OCI-LY1 (cell line): ENCODE measurements around the gene PEX5L.
"Not testable (repeated sequence)": the region's sequence is repeated elsewhere in the genome, so short reads cannot be mapped to it uniquely, and the experiment has no call there.

Experiments used
- H2AFZ ChIP-seq: fragments of 200-600 bp; sonication (generic), shearing (Covaris generic); 2 replicates; pipeline ENCODE4 v1.6.0; 2014; ENCODE audit warnings: antibody characterized with exemption, mild to moderate bottlenecking, low read length
- H3F3A ChIP-seq: fragments of 200-600 bp; sonication (generic), shearing (Covaris generic); 2 replicates; pipeline ENCODE4 v1.6.0; 2014; ENCODE audit warnings: mild to moderate bottlenecking, antibody characterized with exemption, low read length, moderate library complexity; ENCODE audit not compliant: insufficient read depth
- H3K27ac ChIP-seq: fragments of 200-600 bp; sonication (generic); 2 replicates; pipeline ENCODE4 v1.5.1; 2014; ENCODE audit warnings: low read length, mixed run types, mild to moderate bottlenecking, low read depth; ENCODE audit not compliant: poor library complexity, severe bottlenecking
- H3K27me3 ChIP-seq: fragments of 200-600 bp; sonication (generic); 2 replicates; pipeline ENCODE4 v1.6.0; 2014; ENCODE audit warnings: antibody characterized with exemption, mild to moderate bottlenecking, low read length, moderate library complexity; ENCODE audit not compliant: insufficient read depth
- H3K36me3 ChIP-seq: fragments of 200-600 bp; sonication (generic); 2 replicates; pipeline ENCODE4 v1.6.1; 2014; ENCODE audit warnings: mild to moderate bottlenecking, antibody characterized with exemption, low read length, moderate library complexity, mixed read lengths; ENCODE audit not compliant: insufficient read depth
- H3K4me1 ChIP-seq: fragments of 200-600 bp; sonication (generic); 2 replicates; pipeline ENCODE4 v1.5.1; 2014; ENCODE audit warnings: mild to moderate bottlenecking, low read length, moderate library complexity; ENCODE audit not compliant: insufficient read depth, severe bottlenecking
- H3K4me2 ChIP-seq: fragments of 200-600 bp; sonication (generic), shearing (Covaris generic); 2 replicates; pipeline ENCODE4 v1.6.1; 2014; ENCODE audit warnings: low read length
- H3K4me3 ChIP-seq: fragments of 200-600 bp; sonication (generic); 2 replicates; pipeline ENCODE4 v1.5.1; 2014; ENCODE audit warnings: low read length, low read depth, mild to moderate bottlenecking, mixed read lengths; ENCODE audit not compliant: poor library complexity, severe bottlenecking
- H3K79me2 ChIP-seq: fragments of 200-600 bp; shearing (Covaris generic); 2 replicates; pipeline ENCODE4 v1.6.1; 2016; ENCODE audit warnings: mixed run types, low read length, mixed read lengths; ENCODE audit not compliant: insufficient read depth
- H3K9ac ChIP-seq: fragments of 200-600 bp; sonication (generic), shearing (Covaris generic); 2 replicates; pipeline ENCODE4 v1.6.1; 2014; ENCODE audit warnings: mild to moderate bottlenecking, low read length, mixed read lengths
- H3K9me2 ChIP-seq: fragments of 200-600 bp; sonication (generic), shearing (Covaris generic); 2 replicates; pipeline ENCODE4 v1.6.1; 2014; ENCODE audit warnings: low read depth, mild to moderate bottlenecking, low read length, mixed read lengths
- H3K9me3 ChIP-seq: fragments of 200-600 bp; shearing (Covaris generic); 2 replicates; pipeline ENCODE4 v1.6.1; 2014; ENCODE audit warnings: low read length, mixed read lengths
- H4K20me1 ChIP-seq: fragments of 200-600 bp; sonication (generic), shearing (Covaris generic); 2 replicates; pipeline ENCODE4 v1.6.0; 2016; ENCODE audit warnings: mild to moderate bottlenecking, low read length; ENCODE audit not compliant: insufficient read depth
- EZH2 ChIP-seq: fragments of 200-600 bp; sonication (generic), shearing (Covaris generic); IDR thresholded peaks from 2 replicates; pipeline ENCODE4 v1.8.0; 2017; ENCODE audit warnings: borderline replicate concordance, mixed run types, mild to moderate bottlenecking, antibody characterized with exemption, low read length, moderate library complexity, mixed read lengths
- TF ChIP-seq, protein P1 (sequence below): fragments of 200-600 bp; sonication (generic), shearing (Covaris generic); IDR thresholded peaks from 2 replicates; pipeline ENCODE4 v1.5.1; 2017; ENCODE audit warnings: mild to moderate bottlenecking, antibody characterized with exemption, low read length, moderate library complexity, mixed read lengths

Gene PEX5L

DNA sequence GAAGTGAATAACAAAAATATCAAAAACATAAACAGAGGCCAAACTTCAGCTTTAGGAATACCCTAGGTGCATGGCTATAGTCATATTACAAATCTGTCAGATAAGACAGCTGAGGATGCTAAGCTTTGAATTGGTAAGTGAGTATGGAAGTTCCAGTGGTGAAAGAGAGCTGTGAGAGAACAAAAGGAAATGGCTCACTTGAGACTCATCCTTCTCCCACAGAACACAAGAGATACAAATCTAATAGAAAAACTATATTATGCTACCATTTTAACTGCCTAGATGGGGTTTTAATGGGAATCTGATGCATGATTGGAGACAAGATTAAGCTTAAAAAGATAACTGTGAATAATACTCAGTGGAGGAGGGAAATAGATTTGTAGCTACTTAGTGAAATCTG is 21.5 kb upstream of the PEX5L start:
- Histone ChIP-seq H3K9me3 (no peaks in the 10 kb centered on the region), H3K4me3 (no peak overlapping the region), H3K4me1 (no peaks in the 10 kb centered on the region), H3K27me3 (no peaks in the 10 kb centered on the region), H3K9ac (no peak overlapping the region), H2AFZ (no peak overlapping the region), H3K9me2 (no peaks in the 10 kb centered on the region), H3K36me3 (no peaks in the 10 kb centered on the region), H3K27ac (no peak overlapping the region), H4K20me1 (no peaks in the 10 kb centered on the region), H3K79me2 (no peaks in the 10 kb centered on the region), H3K4me2 (no peak overlapping the region), H3F3A (no peaks in the 10 kb centered on the region)
- TF ChIP-seq, protein P1, sequence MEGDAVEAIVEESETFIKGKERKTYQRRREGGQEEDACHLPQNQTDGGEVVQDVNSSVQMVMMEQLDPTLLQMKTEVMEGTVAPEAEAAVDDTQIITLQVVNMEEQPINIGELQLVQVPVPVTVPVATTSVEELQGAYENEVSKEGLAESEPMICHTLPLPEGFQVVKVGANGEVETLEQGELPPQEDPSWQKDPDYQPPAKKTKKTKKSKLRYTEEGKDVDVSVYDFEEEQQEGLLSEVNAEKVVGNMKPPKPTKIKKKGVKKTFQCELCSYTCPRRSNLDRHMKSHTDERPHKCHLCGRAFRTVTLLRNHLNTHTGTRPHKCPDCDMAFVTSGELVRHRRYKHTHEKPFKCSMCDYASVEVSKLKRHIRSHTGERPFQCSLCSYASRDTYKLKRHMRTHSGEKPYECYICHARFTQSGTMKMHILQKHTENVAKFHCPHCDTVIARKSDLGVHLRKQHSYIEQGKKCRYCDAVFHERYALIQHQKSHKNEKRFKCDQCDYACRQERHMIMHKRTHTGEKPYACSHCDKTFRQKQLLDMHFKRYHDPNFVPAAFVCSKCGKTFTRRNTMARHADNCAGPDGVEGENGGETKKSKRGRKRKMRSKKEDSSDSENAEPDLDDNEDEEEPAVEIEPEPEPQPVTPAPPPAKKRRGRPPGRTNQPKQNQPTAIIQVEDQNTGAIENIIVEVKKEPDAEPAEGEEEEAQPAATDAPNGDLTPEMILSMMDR: no peak
- no peak for TF ChIP-seq EZH2

DNA sequence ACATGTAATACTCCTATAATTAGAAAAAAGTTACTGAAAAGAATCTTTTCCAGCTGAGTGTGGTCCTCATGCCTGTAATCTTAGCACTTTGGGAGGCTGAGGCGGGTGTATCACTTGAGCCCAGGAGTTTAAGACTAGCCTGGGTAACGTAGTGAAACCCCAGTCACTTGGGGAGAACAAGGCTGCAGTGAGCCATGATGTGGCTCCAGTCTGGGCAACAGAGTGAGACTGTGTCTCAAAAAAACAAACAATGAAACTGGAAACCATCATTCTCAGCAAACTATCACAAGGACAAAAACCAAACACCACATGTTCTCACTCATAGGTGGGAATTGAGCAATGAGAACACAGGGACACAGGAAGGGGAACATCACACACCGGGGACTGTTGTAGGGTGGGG is 18.9 kb upstream of the PEX5L start:
- H4K20me1 ChIP-seq, H3K27ac ChIP-seq, H3K4me2 ChIP-seq, H3K9me2 ChIP-seq, H3K4me3 ChIP-seq, H3K79me2 ChIP-seq, H3K27me3 ChIP-seq, H3K9ac ChIP-seq, H3F3A ChIP-seq, H3K36me3 ChIP-seq, H3K9me3 ChIP-seq: not testable (repeated sequence)
- H2AFZ ChIP-seq: peak overlapping the region; percentile 53; the same call in 1 of the 2 replicates
- peaks cover 11% of the 10 kb centered on the region for H3K4me1 ChIP-seq

DNA sequence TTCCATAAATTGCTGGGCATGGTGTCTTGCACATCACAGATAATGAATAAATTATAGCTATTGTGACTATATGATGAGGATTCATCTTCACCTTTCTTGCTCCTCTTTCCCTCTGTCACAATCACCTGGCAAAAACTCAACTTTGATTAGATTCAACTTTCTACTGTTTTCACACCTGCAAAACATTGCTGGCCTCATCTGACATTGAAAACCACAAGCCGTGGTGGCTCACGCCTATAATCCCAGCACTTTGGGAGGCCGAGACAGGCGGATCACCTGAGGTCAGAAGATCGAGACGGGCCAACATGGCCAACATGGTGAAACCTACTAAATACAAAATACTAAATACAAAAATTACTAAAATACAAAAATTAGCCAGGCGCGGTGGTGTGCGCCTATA is 12.7 kb upstream of the PEX5L start:
- no peaks in the 10 kb centered on the region for H3K36me3 ChIP-seq
- no peak overlapping the region for H3K4me2 ChIP-seq
- no peak overlapping the region for H2AFZ ChIP-seq
- H3F3A ChIP-seq: no peaks in the 10 kb centered on the region
- H3K9ac ChIP-seq: no peak overlapping the region
- no peak overlapping the region for H3K27ac ChIP-seq
- no peaks in the 10 kb centered on the region for H3K9me2 ChIP-seq
- peaks cover 21% of the 10 kb centered on the region for H3K4me1 ChIP-seq
- H4K20me1 ChIP-seq: no peaks in the 10 kb centered on the region
- TF ChIP-seq, protein P1: no peak
- TF ChIP-seq EZH2: no peak
- H3K79me2 ChIP-seq: no peaks in the 10 kb centered on the region
- no peaks in the 10 kb centered on the region for H3K27me3 ChIP-seq
- H3K9me3 ChIP-seq: no peaks in the 10 kb centered on the region
- H3K4me3 ChIP-seq: no peak overlapping the region

DNA sequence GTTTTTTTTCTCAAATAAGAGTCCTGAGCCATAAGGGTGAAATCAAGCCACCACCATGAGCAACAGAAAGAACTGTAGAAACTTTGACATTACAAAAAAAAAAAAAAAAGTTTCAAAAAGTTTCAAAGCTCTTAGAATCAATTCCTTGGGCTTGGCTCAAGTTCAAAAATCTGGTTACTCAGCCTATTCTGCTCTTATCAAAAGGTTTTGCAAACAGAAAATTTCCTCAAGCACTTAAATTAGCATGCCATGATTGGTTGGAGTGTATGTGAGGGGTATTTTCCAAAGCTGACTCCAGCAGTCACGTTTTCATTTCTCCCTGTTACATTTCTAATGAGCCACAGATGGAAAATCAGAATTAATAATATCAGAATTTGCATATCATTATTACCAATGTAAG is 12.1 kb upstream of the PEX5L start:
- Histone ChIP-seq H3F3A (no peaks in the 10 kb centered on the region; the same call in 1 of the 2 replicates), H3K4me2 (no peak overlapping the region), H2AFZ (no peak overlapping the region), H4K20me1 (no peaks in the 10 kb centered on the region), H3K27me3 (no peaks in the 10 kb centered on the region), H3K36me3 (no peaks in the 10 kb centered on the region), H3K27ac (no peak overlapping the region), H3K4me3 (no peak overlapping the region), H3K79me2 (no peaks in the 10 kb centered on the region), H3K9me3 (no peaks in the 10 kb centered on the region), H3K9ac (no peak overlapping the region), H3K9me2 (no peaks in the 10 kb centered on the region), H3K4me1 (peaks cover 21% of the 10 kb centered on the region)
- TF ChIP-seq, protein P1: no peak
- no peak for TF ChIP-seq EZH2
